ENCODE data around the gene NKX3-2. TPM values are rescaled to one million over a fixed set of nuclear protein-coding genes. Genes with fewer than 3 reads are reported as not detected.
A peak's percentile ranks its signal among the peaks of the same experiment; 100 is the strongest.

The NKX3-2 gene
- total and polyA plus RNA-seq, 2 of the 4 experiments (the other 2 are of a cell fraction): 0.05 TPM; not detected in 1

- no peak overlapping the region for H4K91ac ChIP-seq (ENCODE audit: insufficient read depth, low read depth, low read length)
- H2AFZ ChIP-seq (replicated peaks; ENCODE audit: low read length, poor library complexity): peak overlapping the region; percentile 65
- ChIA-PET CTCF (interaction anchor here (0.6 to 1.6 kb wide), 2 partner anchors 58 to 228 kb away, joined by 3 to 8 read pairs; partner anchors contain the start of gene RAB28), POLR2A (ENCODE audit: unreplicated experiment) (no interaction called here)
- no peak overlapping the region for H3K23ac ChIP-seq (ENCODE audit: low read depth, low read length)
- no peaks in the 10 kb centered on the region for H3K36me3 ChIP-seq (ENCODE audit: control insufficient read depth, insufficient read depth, low read length)
- H4K20me1 ChIP-seq (ENCODE audit: insufficient read depth, low read length): peaks cover 5% of the 10 kb centered on the region
- no peak overlapping the region for H4K8ac ChIP-seq (ENCODE audit: low read depth in 2 of 2, low read length in 2 of 2)
- no peak overlapping the region for H3K14ac ChIP-seq (replicated peaks; ENCODE audit: low read depth, low read length)
- in situ Hi-C loops (cut with MboI; ENCODE audit: low sequenced_read_pairs): no loop called here
- no TSS peak for BruUV-seq (replicated peaks)
- no peak overlapping the region for H3K18ac ChIP-seq (ENCODE audit: low read depth, low read length)
- H2BK15ac ChIP-seq (ENCODE audit: low read depth, low read length): no peak overlapping the region
- no peaks in the 10 kb centered on the region for H3K4me1 ChIP-seq (ENCODE audit: control insufficient read depth, insufficient read depth, low read length)
- H3K9ac ChIP-seq (ENCODE audit: low read depth, low read length): no peak overlapping the region
- DNase-seq (no peak), ATAC-seq (ENCODE audit: low read depth) (no peak)
- peaks cover 22% of the 10 kb centered on the region for H3K9me3 ChIP-seq (ENCODE audit: control insufficient read depth, insufficient read depth, low read length)
- peaks cover 2% of the 10 kb centered on the region; the same call in 1 of the 2 replicates for H3K9me1 ChIP-seq (ENCODE audit: insufficient read depth, low read length)
- no peak overlapping the region for H3K27ac ChIP-seq (ENCODE audit: insufficient read depth, low read length)
- no peak overlapping the region for H2AK9ac ChIP-seq (replicated peaks; ENCODE audit: low read depth, low read length, poor library complexity)
- peaks cover 84% of the 10 kb centered on the region for H3K27me3 ChIP-seq (ENCODE audit: control insufficient read depth, insufficient read depth, low read length)
- TF ChIP-seq BHLHE40 (IDR thresholded peaks at IDR 0.05; ENCODE audit: low read depth, low read length): no peak
- TF ChIP-seq CTCF (conservative IDR thresholded peaks at IDR 0.05; ENCODE audit: low read depth, low read length): peak; percentile 15; the same call in 1 of the 2 replicates
- no peak overlapping the region for H2BK120ac ChIP-seq (ENCODE audit: low read depth, low read length)
- no peaks in the 10 kb centered on the region for H3K79me1 ChIP-seq (ENCODE audit: low read depth in 1 of 2, low read length in 2 of 2)
- dilution Hi-C loops (cut with HindIII; ENCODE audit: low sequenced_read_pairs, unreplicated experiment): no loop called here
- H3K4ac ChIP-seq (ENCODE audit: low read depth, low read length): no peak overlapping the region
- no peak overlapping the region for H2AK5ac ChIP-seq (ENCODE audit: low read depth, low read length)
- H2BK20ac ChIP-seq (ENCODE audit: low read depth, low read length): no peak overlapping the region
- WGBS, 2 experiments (ENCODE audit: extremely low coverage in 2 of 2, insufficient read length in 1 of 2): 8% methylated on average over 42 of the region's 79 CpGs; no CpG with 5 or more reads in 1 of the 2 experiments
- H2BK5ac ChIP-seq (ENCODE audit: low read depth, low read length, poor library complexity, severe bottlenecking): no peak overlapping the region
- no peak overlapping the region for H4K5ac ChIP-seq (ENCODE audit: low read depth, low read length)
- intact Hi-C loops (cut with micrococcal nuclease): no loop called here
- no peak overlapping the region for H3K4me3 ChIP-seq (ENCODE audit: insufficient read depth, low read depth, low read length)
- H3K4me2 ChIP-seq (ENCODE audit: low read depth, low read length): no peak overlapping the region
- no peak overlapping the region for H3K56ac ChIP-seq (ENCODE audit: extremely low read depth, insufficient read depth, low read length)
These were observed 2.4 kb downstream of the NKX3-2 start for GRCh38 chr4:13541720-13542576.
